Fibroblast of pulmonary artery (primary cell): ENCODE data around the gene HECA.
"Not testable (repeated sequence)": the region's sequence is repeated elsewhere in the genome, so short reads cannot be mapped to it uniquely, and the experiment has no call there.

Experiments
- DNase-seq: peaks from one replicate; pipeline ENCODE4 v3.0.0-alpha.2; 2010; ENCODE audit warnings: low read depth
- H3K4me3 ChIP-seq: replicated peaks from 2 replicates; pipeline ENCODE4 v1.5.1; 2011; ENCODE audit warnings: low read depth, mild to moderate bottlenecking, control low read depth, low read length, moderate library complexity
- CTCF ChIP-seq: IDR thresholded peaks from 2 replicates; pipeline ENCODE4 v1.5.1; 2011; ENCODE audit warnings: mild to moderate bottlenecking, control low read depth, low read length, inconsistent platforms; ENCODE audit errors: missing control alignments

HECA gene

GRCh38 chr6:139152088-139152891, 17.4 kb downstream of the HECA start:
- no peak for DNase-seq
- no peak for TF ChIP-seq CTCF
- no peak overlapping the region for H3K4me3 ChIP-seq

GRCh38 chr6:139152892-139153271, 18.0 kb downstream of the HECA start:
- no peak for TF ChIP-seq CTCF
- H3K4me3 ChIP-seq: no peak overlapping the region

GRCh38 chr6:139153855-139154254, 19.0 kb downstream of the HECA start:
- no peak overlapping the region for H3K4me3 ChIP-seq
- DNase-seq: no peak
- TF ChIP-seq CTCF: no peak

More at GRCh38 chr6:139152892-139153271, 18.0 kb downstream of the HECA start:
- no peak for DNase-seq

- no peak for DNase-seq
- TF ChIP-seq CTCF: no peak
- H3K4me3 ChIP-seq: no peak overlapping the region
Observed at GRCh38 chr6:139154881-139155547, 20.1 kb downstream of the HECA start.

- no peak overlapping the region for H3K4me3 ChIP-seq
- DNase-seq: no peak
- no peak for TF ChIP-seq CTCF
Observed at GRCh38 chr6:139156102-139156501, 21.2 kb downstream of the HECA start.

- H3K4me3 ChIP-seq: no peak overlapping the region
- no peak for TF ChIP-seq CTCF
- no peak for DNase-seq
Observed at GRCh38 chr6:139156551-139156950, 21.7 kb downstream of the HECA start.

- peak; percentile 27 for DNase-seq
- H3K4me3 ChIP-seq: not testable (repeated sequence)
Observed at GRCh38 chr6:139157086-139157485, 22.2 kb downstream of the HECA start.
